ENCODE data around the gene ZSWIM6.

Gene ZSWIM6

GRCh38 chr5:61498121-61498520, 166.1 kb downstream of the ZSWIM6 start:
- no peak for DNase-seq (ENCODE audit: low read depth, low spot score)

GRCh38 chr5:61501971-61502370, 169.9 kb downstream of the ZSWIM6 start:
- peaks cover 83% of the 10 kb centered on the region for H3K36me3 ChIP-seq (ENCODE audit: insufficient read depth, low read length)
- TF ChIP-seq POLR2AphosphoS5 (IDR thresholded peaks at IDR 0.05; ENCODE audit: borderline replicate concordance, low read depth, low read length) = no peak
- no peak for TF ChIP-seq FOXP2 (optimal IDR thresholded peaks at IDR 0.05; ENCODE audit: control extremely low read depth, extremely low read length, insufficient read depth)
- no peak for TF ChIP-seq EZH2 (IDR thresholded peaks at IDR 0.05)

More at GRCh38 chr5:61498121-61498520, 166.1 kb downstream of the ZSWIM6 start:
- no peaks in the 10 kb centered on the region for H3K9me3 ChIP-seq (ENCODE audit: low read depth, low read length)
- peaks cover 94% of the 10 kb centered on the region for H3K36me3 ChIP-seq (ENCODE audit: insufficient read depth, low read length)
- no peak overlapping the region for H3K9ac ChIP-seq (ENCODE audit: insufficient read length)
- no peak overlapping the region for H3K27ac ChIP-seq
- H3K4me3 ChIP-seq = no peak overlapping the region
- TF ChIP-seq FOXP2 (optimal IDR thresholded peaks at IDR 0.05; ENCODE audit: control extremely low read depth, extremely low read length, insufficient read depth) (no peak), POLR2AphosphoS5 (IDR thresholded peaks at IDR 0.05; ENCODE audit: borderline replicate concordance, low read depth, low read length) (no peak), EZH2 (IDR thresholded peaks at IDR 0.05) (no peak)

DNA sequence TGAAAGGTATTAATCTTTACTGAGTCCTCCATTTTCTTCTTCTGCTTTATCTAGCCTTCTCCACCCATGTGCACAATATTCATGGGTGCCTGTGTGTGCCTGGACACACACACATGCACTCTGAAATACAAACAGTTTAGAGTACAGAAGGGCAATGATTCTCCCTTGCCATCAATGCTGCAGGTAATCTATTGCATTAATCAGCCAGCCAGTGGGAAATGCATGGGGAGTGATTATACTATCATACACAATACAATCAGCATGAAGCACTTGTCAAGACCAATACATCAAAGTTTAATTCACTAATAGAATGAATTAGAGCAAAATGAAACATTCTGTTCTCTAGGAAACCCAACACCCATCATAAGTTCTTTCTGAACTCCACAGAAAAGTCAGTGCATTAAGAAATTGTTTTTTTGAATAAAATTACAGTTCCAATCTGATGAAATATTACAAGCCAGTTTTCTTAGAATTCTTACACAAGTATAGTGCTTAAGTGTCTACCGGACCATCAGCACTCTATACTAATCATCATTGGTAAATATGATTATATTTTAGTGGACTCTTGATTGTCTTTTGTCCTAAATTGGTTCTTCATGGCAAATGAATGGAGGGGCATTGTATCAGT, 172.2 kb downstream of the ZSWIM6 start:
- DNase-seq (ENCODE audit: low read depth, low spot score) = no peak
- TF ChIP-seq EZH2 (IDR thresholded peaks at IDR 0.05) = no peak
- no peak for TF ChIP-seq FOXP2 (optimal IDR thresholded peaks at IDR 0.05; ENCODE audit: control extremely low read depth, extremely low read length, insufficient read depth)
- no peak for TF ChIP-seq POLR2AphosphoS5 (IDR thresholded peaks at IDR 0.05; ENCODE audit: borderline replicate concordance, low read depth, low read length)
- H3K9ac ChIP-seq (ENCODE audit: insufficient read length) = peak overlapping the region; percentile 13
- peak overlapping the region; percentile 25; the same call in 1 of the 2 replicates for H3K4me3 ChIP-seq
- H3K36me3 ChIP-seq (ENCODE audit: insufficient read depth, low read length) = peaks cover 83% of the 10 kb centered on the region
- no peaks in the 10 kb centered on the region for H3K9me3 ChIP-seq (ENCODE audit: low read depth, low read length)
- H3K27ac ChIP-seq = peak overlapping the region; percentile 95

More at GRCh38 chr5:61501971-61502370, 169.9 kb downstream of the ZSWIM6 start:
- H3K9me3 ChIP-seq (ENCODE audit: low read depth, low read length) = no peaks in the 10 kb centered on the region
- no peak overlapping the region for H3K9ac ChIP-seq (ENCODE audit: insufficient read length)
- no peak overlapping the region for H3K4me3 ChIP-seq
- peak overlapping the region; percentile 50; the same call in 1 of the 2 replicates for H3K27ac ChIP-seq
- DNase-seq (ENCODE audit: low read depth, low spot score) = no peak

DNA sequence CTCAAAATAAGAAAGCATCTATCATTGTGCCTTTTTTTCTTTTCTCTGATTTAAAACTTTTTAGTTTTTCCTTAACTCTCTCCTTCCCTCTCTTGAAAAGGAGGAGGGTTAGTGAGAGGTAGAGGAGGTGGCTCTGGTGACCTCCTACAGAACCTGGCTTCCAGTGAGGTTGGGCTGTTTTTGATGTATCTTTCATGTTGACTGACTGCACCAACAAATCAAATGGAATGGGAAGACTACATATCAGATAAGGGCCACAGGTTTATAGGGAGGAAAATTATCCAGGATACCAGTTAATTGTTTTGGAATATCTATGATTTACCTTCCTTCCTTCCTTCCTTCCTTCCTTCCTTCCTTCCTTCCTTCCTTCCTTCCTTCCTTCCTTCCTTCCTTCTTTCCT, 173.2 kb downstream of the ZSWIM6 start:
- Histone ChIP-seq H3K27ac (peak overlapping the region; percentile 95), H3K9me3 (ENCODE audit: low read depth, low read length) (no peaks in the 10 kb centered on the region), H3K4me3 (no peak overlapping the region), H3K36me3 (ENCODE audit: insufficient read depth, low read length) (peaks cover 87% of the 10 kb centered on the region), H3K9ac (ENCODE audit: insufficient read length) (no peak overlapping the region)
- TF ChIP-seq POLR2AphosphoS5 (IDR thresholded peaks at IDR 0.05; ENCODE audit: borderline replicate concordance, low read depth, low read length) = no peak; the same call in 1 of the 2 replicates
- TF ChIP-seq FOXP2 (optimal IDR thresholded peaks at IDR 0.05; ENCODE audit: control extremely low read depth, extremely low read length, insufficient read depth) = no peak
- TF ChIP-seq EZH2 (IDR thresholded peaks at IDR 0.05) = no peak
- peak; percentile 56 for DNase-seq (ENCODE audit: low read depth, low spot score)

- TF ChIP-seq POLR2AphosphoS5 (IDR thresholded peaks at IDR 0.05; ENCODE audit: borderline replicate concordance, low read depth, low read length) (no peak), FOXP2 (optimal IDR thresholded peaks at IDR 0.05; ENCODE audit: control extremely low read depth, extremely low read length, insufficient read depth) (no peak), EZH2 (IDR thresholded peaks at IDR 0.05) (no peak)
- H3K4me3 ChIP-seq = no peak overlapping the region
- peak overlapping the region; percentile 80 for H3K27ac ChIP-seq
- DNase-seq (ENCODE audit: low read depth, low spot score) = no peak
- peaks cover 87% of the 10 kb centered on the region for H3K36me3 ChIP-seq (ENCODE audit: insufficient read depth, low read length)
- no peak overlapping the region for H3K9ac ChIP-seq (ENCODE audit: insufficient read length)
- peaks cover 4% of the 10 kb centered on the region; the same call in 1 of the 2 replicates for H3K9me3 ChIP-seq (ENCODE audit: low read depth, low read length)
Measured at GRCh38 chr5:61507232-61507631, 175.2 kb downstream of the ZSWIM6 start.

- no peak overlapping the region for H3K4me3 ChIP-seq
- no peak overlapping the region for H3K9ac ChIP-seq (ENCODE audit: insufficient read length)
- DNase-seq (ENCODE audit: low read depth, low spot score) = no peak
- no peak overlapping the region for H3K27ac ChIP-seq
- H3K36me3 ChIP-seq (ENCODE audit: insufficient read depth, low read length) = peaks cover 65% of the 10 kb centered on the region
- H3K9me3 ChIP-seq (ENCODE audit: low read depth, low read length) = peaks cover 9% of the 10 kb centered on the region
- TF ChIP-seq POLR2AphosphoS5 (IDR thresholded peaks at IDR 0.05; ENCODE audit: borderline replicate concordance, low read depth, low read length) = no peak
- TF ChIP-seq EZH2 (IDR thresholded peaks at IDR 0.05) = no peak
- no peak for TF ChIP-seq FOXP2 (optimal IDR thresholded peaks at IDR 0.05; ENCODE audit: control extremely low read depth, extremely low read length, insufficient read depth)
Measured at GRCh38 chr5:61516946-61517345, 184.9 kb downstream of the ZSWIM6 start.

GRCh38 chr5:61519728-61520277, 187.7 kb downstream of the ZSWIM6 start:
- Histone ChIP-seq H3K4me3 (no peak overlapping the region), H3K36me3 (ENCODE audit: insufficient read depth, low read length) (peaks cover 64% of the 10 kb centered on the region), H3K9me3 (ENCODE audit: low read depth, low read length) (peaks cover 9% of the 10 kb centered on the region), H3K27ac (no peak overlapping the region), H3K9ac (ENCODE audit: insufficient read length) (no peak overlapping the region)
- no peak for DNase-seq (ENCODE audit: low read depth, low spot score)
- TF ChIP-seq POLR2AphosphoS5 (IDR thresholded peaks at IDR 0.05; ENCODE audit: borderline replicate concordance, low read depth, low read length) = no peak
- TF ChIP-seq FOXP2 (optimal IDR thresholded peaks at IDR 0.05; ENCODE audit: control extremely low read depth, extremely low read length, insufficient read depth) = no peak
- TF ChIP-seq EZH2 (IDR thresholded peaks at IDR 0.05) = no peak

DNA sequence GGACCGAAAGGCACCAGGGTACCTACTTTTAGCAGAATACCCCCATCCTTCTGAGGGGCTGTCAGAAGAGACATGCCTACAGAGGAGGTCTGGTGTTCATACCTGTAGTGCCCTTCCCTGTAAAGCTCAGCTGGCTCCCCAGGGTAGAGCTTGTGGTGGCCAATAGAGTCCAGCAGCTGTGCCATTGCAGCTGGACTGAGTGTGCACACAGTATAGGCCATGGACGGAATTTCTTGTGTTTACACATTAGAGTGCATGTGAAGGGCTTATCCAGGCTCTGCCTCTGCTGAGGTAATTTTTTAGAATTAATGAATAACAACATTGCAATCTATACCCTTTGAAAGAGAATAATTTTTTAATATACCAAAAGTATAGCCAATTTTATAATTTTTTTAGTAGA, 191.0 kb downstream of the ZSWIM6 start:
- Histone ChIP-seq H3K4me3 (no peak overlapping the region), H3K27ac (no peak overlapping the region), H3K9me3 (ENCODE audit: low read depth, low read length) (no peaks in the 10 kb centered on the region), H3K36me3 (ENCODE audit: insufficient read depth, low read length) (peaks cover 76% of the 10 kb centered on the region), H3K9ac (ENCODE audit: insufficient read length) (no peak overlapping the region)
- TF ChIP-seq FOXP2 (optimal IDR thresholded peaks at IDR 0.05; ENCODE audit: control extremely low read depth, extremely low read length, insufficient read depth) = no peak
- no peak for TF ChIP-seq EZH2 (IDR thresholded peaks at IDR 0.05)
- TF ChIP-seq POLR2AphosphoS5 (IDR thresholded peaks at IDR 0.05; ENCODE audit: borderline replicate concordance, low read depth, low read length) = no peak
- DNase-seq (ENCODE audit: low read depth, low spot score) = no peak

Measured in SK-N-MC (cell line).